ENCODE results near the gene KLRK1.
"Not testable (repeated sequence)": the region's sequence is repeated elsewhere in the genome, so short reads cannot be mapped to it uniquely, and the experiment has no call there.

KLRK1 gene

GRCh38 chr12:10361622-10362021 is 28.2 kb downstream of the KLRK1 start:
- no peak for DNase-seq

- DNase-seq = no peak
Observed at GRCh38 chr12:10361084-10361483, 28.8 kb downstream of the KLRK1 start.

GRCh38 chr12:10358969-10359368 is 30.9 kb downstream of the KLRK1 start:
- DNase-seq = no peak

- DNase-seq = no peak
Observed at GRCh38 chr12:10358131-10358530, 31.7 kb downstream of the KLRK1 start.

- no peak for DNase-seq
Observed at GRCh38 chr12:10354502-10354901, 35.3 kb downstream of the KLRK1 start.

GRCh38 chr12:10354071-10354470 is 35.8 kb downstream of the KLRK1 start:
- no peak for DNase-seq

GRCh38 chr12:10351457-10351856 is 38.4 kb downstream of the KLRK1 start:
- not testable (repeated sequence) for DNase-seq

GRCh38 chr12:10341892-10342509 is 47.8 kb downstream of the KLRK1 start:
- no peak for DNase-seq

GRCh38 chr12:10340946-10341345 is 48.9 kb downstream of the KLRK1 start:
- DNase-seq = not testable (repeated sequence)

- no peak for DNase-seq
Observed at GRCh38 chr12:10339053-10339840, 50.6 kb downstream of the KLRK1 start.

- DNase-seq = not testable (repeated sequence)
Observed at GRCh38 chr12:10338470-10338869, 51.4 kb downstream of the KLRK1 start.

- DNase-seq = not testable (repeated sequence)
Observed at GRCh38 chr12:10336196-10336595, 53.6 kb downstream of the KLRK1 start.

- no peak for DNase-seq
Observed at GRCh38 chr12:10331642-10332239, 58.1 kb downstream of the KLRK1 start.

- not testable (repeated sequence) for DNase-seq
Observed at GRCh38 chr12:10328691-10329090, 61.1 kb downstream of the KLRK1 start.
